ENCODE results near the gene FRMD3.

The FRMD3 gene

GRCh38 chr9:83511051-83511450 lies 27.1 kb downstream of the FRMD3 start:
- DNase-seq: no peak
- no peak overlapping the region for H3K4me3 ChIP-seq (ENCODE audit: low read depth, low read length)
- no peaks in the 10 kb centered on the region for H3K27me3 ChIP-seq (ENCODE audit: insufficient read depth, low read depth, severe bottlenecking)
- H3K9me3 ChIP-seq (ENCODE audit: severe bottlenecking): peaks cover 3% of the 10 kb centered on the region
- no peak for TF ChIP-seq CTCF (IDR thresholded peaks at IDR 0.05; ENCODE audit: low read depth, low read length)
- no peak overlapping the region for H3K27ac ChIP-seq
- no peaks in the 10 kb centered on the region for H3K36me3 ChIP-seq

DNA sequence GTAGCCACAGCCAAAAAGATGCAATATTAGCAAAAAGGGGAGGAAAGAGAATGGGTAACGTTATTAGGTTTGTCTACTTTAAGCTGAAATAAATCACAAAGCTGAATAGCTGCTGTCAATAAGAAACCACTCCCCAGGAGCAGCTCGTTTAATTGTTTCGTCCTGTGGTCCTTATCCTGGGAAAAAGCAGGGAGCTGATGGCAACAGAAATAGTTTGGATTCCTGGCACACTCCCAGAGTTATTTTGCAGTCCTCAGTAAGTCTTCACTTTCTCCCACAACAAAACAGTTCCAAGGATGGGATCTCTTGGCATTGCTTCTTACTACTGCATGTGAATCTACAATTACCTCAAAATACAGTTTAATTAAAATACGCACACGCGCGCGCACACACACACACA lies 28.8 kb downstream of the FRMD3 start:
- no peak for TF ChIP-seq CTCF (IDR thresholded peaks at IDR 0.05; ENCODE audit: low read depth, low read length)
- H3K9me3 ChIP-seq (ENCODE audit: severe bottlenecking): peaks cover 3% of the 10 kb centered on the region
- no peak for DNase-seq

DNA sequence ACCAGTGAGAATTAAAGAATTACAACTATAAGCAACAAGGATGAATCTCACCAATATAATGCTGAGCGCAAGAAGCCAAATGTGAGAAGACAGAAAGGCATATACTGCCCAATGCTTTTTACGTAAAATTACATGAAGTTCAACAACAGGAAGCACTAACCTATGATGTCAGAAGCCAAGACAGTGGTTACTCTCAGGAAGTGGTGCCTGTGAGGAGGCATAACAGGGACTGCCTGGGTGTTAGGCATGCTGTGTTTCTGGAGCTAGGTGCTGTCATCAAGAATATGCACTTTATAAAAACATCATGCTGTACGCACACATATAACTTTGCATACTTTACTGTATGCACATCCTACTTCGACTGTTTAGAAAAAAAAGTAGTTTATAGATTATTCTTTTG lies 30.1 kb downstream of the FRMD3 start:
- DNase-seq: no peak
- Histone ChIP-seq H3K36me3 (no peaks in the 10 kb centered on the region), H3K4me3 (ENCODE audit: low read depth, low read length) (no peak overlapping the region), H3K9me3 (ENCODE audit: severe bottlenecking) (peaks cover 3% of the 10 kb centered on the region), H3K27me3 (ENCODE audit: insufficient read depth, low read depth, severe bottlenecking) (no peaks in the 10 kb centered on the region), H3K27ac (no peak overlapping the region)
- no peak for TF ChIP-seq CTCF (IDR thresholded peaks at IDR 0.05; ENCODE audit: low read depth, low read length)

More for the DNA sequence above, 28.8 kb downstream of the FRMD3 start:
- Histone ChIP-seq H3K36me3 (no peaks in the 10 kb centered on the region), H3K27me3 (ENCODE audit: insufficient read depth, low read depth, severe bottlenecking) (no peaks in the 10 kb centered on the region), H3K27ac (no peak overlapping the region), H3K4me3 (ENCODE audit: low read depth, low read length) (no peak overlapping the region)

DNA sequence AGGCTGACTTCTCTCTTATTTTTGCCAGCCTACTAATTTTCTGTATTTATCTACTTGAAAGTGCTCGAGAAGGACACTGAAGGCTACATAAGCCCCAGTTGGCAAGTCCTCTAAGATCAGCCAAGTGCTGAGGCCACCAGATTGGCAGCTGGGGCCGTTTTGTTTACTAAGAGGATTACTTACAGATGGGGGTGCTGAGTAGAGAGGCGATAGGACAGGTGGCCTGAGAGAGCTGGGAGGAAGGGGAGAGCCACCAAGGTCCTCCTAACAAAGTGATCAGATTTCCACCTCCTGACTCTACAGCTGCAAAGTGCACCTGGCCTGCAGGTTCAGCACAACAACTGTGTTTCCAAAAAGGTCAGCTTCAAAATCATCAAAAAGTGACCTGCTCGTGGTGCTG lies 32.9 kb downstream of the FRMD3 start:
- H3K9me3 ChIP-seq (ENCODE audit: severe bottlenecking): peaks cover 1% of the 10 kb centered on the region
- H3K27me3 ChIP-seq (ENCODE audit: insufficient read depth, low read depth, severe bottlenecking): no peaks in the 10 kb centered on the region
- DNase-seq: peak; percentile 88
- no peak overlapping the region for H3K4me3 ChIP-seq (ENCODE audit: low read depth, low read length)
- H3K27ac ChIP-seq: peak overlapping the region; percentile 70
- TF ChIP-seq CTCF (IDR thresholded peaks at IDR 0.05; ENCODE audit: low read depth, low read length): no peak
- H3K36me3 ChIP-seq: no peaks in the 10 kb centered on the region

DNA sequence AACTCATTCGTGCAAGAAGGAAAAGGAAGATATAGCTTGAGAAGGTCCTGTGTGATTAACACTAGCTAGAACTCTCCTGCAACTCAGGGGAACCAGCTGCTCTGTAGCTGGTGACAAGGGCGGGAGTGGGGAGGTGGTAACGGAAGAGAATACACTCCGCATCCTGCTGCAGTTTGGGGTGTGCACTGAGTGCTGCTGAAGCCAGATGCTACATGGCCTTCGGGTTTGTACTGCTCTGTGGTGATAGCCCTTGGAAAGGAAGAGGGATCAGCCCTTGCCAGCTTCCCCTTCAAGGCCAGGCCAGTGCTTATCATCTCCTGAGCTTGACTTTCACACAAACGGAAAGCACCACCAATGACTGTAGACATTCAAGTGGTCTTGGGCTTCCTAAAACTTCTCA lies 34.3 kb downstream of the FRMD3 start:
- Histone ChIP-seq H3K27me3 (ENCODE audit: insufficient read depth, low read depth, severe bottlenecking) (no peaks in the 10 kb centered on the region), H3K27ac (no peak overlapping the region), H3K36me3 (no peaks in the 10 kb centered on the region), H3K4me3 (ENCODE audit: low read depth, low read length) (no peak overlapping the region), H3K9me3 (ENCODE audit: severe bottlenecking) (no peaks in the 10 kb centered on the region)
- DNase-seq: no peak
- no peak for TF ChIP-seq CTCF (IDR thresholded peaks at IDR 0.05; ENCODE audit: low read depth, low read length)

DNA sequence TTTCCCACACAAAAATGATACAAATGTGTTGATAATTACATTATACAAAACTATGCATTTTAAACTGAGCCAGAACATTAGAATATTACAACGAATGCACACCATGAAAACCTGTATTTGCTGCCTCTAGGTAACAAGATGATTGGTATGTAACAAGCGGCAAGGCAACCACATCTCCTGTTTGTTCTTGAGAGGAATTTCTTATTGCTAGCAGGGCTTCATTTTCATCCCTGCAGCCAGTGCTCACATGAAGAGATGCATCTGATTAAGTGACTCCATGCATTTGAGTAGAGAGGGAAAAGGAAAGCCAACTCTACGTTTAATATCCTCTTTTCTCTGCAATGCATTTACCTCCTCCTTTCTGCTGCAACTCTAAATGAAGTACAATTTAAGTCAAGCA lies 36.6 kb downstream of the FRMD3 start:
- Histone ChIP-seq H3K4me3 (ENCODE audit: low read depth, low read length) (no peak overlapping the region), H3K27ac (no peak overlapping the region), H3K36me3 (no peaks in the 10 kb centered on the region), H3K27me3 (ENCODE audit: insufficient read depth, low read depth, severe bottlenecking) (no peaks in the 10 kb centered on the region), H3K9me3 (ENCODE audit: severe bottlenecking) (no peaks in the 10 kb centered on the region)
- TF ChIP-seq CTCF (IDR thresholded peaks at IDR 0.05; ENCODE audit: low read depth, low read length): no peak
- DNase-seq: no peak
